Fibroblast of the conjunctiva (primary cell): ENCODE results near the gene PCDHA11.
"Not testable (repeated sequence)": the region's sequence is repeated elsewhere in the genome, so short reads cannot be mapped to it uniquely, and the experiment has no call there.

Experiments used
- DNase-seq: peaks from one replicate; pipeline ENCODE4 v3.0.0-alpha.2; 2010; ENCODE audit warnings: low read depth

The PCDHA11 gene

DNA sequence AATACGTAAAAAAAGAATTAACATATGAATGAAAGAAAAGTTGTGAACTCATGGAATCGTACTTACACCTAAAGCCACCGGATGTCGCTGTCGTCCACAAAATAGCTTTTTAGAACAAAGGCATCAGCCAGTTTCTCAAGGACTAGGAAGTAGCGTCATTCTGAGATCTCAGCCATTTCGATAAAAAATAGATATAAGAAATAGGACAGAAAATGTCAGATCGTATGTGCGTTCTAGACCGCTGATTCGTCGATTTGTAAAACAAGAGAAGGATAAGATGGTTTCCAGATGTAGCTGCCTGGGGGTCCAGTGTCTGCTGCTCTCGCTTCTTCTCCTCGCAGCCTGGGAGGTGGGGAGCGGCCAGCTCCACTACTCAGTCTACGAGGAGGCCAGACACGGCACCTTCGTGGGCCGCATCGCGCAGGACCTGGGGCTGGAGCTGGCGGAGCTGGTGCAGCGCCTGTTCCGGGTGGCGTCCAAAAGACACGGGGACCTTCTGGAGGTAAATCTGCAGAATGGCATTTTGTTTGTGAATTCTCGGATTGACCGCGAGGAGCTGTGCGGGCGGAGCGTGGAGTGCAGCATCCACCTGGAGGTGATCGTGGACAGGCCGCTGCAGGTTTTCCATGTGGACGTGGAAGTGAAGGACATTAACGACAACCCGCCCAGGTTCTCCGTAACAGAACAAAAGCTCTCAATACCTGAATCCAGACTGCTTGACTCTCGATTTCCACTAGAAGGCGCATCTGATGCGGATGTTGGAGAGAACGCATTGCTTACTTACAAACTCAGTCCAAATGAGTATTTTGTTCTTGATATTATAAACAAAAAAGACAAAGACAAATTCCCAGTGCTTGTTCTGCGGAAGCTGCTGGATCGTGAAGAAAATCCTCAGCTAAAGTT, 12.7 kb upstream of the PCDHA11 start, which contains the start of gene PCDHA10:
Gene PCDHA10, plus strand, starts transcription at position 126 of the 903 bp plus-strand sequence. Its CDS starts 152 bp downstream, at position 278.
- no peak for DNase-seq

DNA sequence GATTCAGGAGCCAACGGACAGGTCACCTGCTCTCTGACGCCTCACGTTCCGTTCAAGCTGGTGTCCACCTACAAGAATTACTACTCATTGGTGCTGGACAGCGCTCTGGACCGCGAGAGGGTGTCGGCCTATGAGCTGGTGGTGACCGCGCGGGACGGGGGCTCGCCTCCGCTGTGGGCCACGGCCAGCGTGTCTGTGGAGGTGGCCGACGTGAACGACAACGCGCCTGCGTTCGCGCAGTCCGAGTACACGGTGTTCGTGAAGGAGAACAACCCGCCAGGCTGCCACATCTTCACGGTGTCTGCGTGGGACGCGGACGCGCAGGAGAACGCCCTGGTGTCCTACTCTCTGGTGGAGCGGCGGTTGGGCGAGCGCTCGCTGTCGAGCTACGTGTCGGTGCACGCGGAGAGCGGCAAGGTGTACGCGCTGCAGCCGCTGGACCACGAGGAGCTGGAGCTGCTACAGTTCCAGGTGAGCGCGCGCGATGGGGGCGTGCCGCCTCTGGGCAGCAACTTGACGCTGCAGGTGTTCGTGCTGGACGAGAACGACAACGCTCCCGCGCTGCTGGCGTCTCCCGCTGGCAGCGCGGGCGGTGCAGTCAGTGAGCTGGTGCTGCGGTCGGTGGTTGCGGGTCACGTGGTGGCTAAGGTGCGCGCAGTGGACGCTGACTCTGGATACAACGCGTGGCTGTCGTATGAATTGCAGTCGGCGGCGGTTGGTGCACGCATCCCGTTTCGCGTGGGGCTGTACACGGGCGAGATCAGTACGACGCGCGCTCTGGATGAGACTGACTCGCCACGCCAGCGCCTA, 11.4 kb upstream of the PCDHA11 start:
- no peak for DNase-seq

DNA sequence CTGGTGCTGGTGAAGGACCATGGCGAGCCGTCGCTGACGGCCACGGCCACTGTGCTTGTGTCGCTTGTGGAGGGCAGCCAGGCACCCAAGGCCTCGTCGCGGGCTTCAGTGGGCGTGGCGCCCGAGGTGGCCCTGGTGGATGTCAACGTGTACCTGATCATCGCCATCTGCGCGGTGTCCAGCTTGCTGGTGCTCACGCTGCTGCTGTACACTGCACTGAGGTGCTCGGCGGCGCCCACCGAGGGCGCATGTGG, 10.8 kb upstream of the PCDHA11 start:
- no peak for DNase-seq

DNA sequence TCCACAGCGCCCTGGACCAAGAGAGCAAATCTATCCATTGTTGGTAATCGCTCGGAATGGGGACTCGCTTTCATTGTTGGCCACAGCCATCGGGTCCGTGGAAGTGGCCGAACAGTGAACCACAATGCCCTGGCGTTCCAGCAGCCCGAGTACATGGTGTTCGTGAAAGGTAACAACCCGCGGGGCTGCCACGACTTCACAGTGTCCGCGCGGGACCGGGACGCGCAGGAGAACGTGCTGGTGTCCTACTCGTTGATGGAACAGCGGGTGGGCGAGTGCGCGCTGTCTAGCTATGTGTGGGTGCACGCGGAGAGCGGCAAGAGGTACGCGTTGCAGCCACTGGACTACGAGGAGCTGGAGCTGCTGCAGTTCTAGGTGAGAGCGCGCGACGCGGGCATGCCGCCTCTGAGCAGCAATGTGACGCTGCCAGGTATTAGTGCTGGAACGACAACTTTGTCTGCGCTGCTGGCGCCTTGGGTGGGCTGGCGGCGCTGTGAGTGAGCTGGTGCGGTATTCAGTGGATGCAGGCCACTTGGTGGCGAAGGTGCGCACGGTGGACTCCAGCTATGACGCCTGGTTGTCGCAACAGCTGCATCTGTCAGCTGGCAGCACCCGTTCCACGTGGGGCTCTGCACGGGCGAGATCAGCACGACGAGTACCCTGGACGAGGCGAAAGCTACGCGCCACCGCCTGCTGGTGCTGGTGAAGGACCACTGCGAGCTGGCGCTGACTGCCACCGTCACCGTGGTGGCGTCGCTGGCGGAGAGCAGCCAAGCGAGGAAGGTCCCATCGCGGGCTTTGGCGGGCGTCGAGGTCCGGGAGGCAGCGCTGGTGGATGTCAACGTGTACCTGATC, 6.1 kb upstream of the PCDHA11 start:
- DNase-seq, result no peak

DNA sequence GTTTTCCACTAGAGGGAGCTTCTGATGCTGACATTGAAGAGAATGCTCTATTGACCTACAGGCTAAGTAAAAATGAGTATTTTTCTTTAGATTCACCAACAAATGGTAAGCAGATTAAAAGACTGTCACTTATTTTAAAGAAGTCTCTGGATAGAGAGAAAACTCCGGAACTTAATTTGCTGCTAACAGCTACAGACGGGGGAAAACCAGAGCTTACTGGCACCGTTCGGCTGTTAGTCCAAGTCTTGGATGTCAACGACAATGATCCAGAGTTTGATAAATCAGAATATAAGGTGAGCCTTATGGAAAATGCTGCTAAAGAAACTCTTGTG, 764 bp downstream of the PCDHA11 start:
- DNase-seq, result no peak

DNA sequence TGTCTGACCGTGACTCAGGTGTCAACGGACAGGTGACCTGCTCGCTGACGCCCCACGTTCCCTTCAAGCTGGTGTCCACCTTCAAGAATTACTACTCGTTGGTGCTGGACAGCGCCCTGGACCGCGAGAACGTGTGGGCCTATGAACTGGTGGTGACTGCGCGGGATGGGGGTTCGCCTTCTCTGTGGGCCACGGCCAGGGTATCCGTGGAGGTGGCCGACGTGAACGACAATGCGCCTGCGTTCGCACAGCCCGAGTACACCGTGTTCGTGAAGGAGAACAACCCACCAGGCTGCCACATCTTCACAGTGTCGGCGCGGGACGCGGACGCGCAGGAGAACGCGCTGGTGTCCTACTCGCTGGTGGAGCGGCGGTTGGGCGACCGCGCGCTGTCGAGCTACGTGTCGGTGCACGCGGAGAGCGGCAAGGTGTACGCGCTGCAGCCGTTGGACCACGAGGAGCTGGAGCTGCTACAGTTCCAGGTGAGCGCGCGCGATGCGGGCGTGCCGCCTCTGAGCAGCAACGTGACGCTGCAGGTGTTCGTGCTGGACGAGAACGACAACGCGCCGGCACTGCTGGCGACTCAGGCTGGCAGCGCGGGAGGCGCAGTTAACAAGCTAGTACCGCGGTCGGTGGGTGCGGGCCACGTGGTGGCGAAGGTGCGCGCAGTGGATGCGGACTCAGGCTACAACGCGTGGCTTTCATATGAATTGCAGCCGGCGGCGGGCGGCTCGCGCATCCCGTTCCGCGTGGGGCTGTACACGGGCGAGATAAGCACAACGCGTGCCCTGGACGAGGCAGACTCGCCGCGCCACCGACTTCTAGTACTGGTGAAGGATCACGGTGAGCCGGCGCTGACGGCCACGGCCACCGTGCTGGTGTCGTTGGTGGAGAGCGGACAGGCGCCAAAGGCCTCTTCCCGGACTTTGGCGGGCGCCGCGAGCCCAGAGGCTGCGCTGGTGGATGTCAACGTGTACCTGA, 1.8 kb downstream of the PCDHA11 start:
- DNase-seq, result no peak

DNA sequence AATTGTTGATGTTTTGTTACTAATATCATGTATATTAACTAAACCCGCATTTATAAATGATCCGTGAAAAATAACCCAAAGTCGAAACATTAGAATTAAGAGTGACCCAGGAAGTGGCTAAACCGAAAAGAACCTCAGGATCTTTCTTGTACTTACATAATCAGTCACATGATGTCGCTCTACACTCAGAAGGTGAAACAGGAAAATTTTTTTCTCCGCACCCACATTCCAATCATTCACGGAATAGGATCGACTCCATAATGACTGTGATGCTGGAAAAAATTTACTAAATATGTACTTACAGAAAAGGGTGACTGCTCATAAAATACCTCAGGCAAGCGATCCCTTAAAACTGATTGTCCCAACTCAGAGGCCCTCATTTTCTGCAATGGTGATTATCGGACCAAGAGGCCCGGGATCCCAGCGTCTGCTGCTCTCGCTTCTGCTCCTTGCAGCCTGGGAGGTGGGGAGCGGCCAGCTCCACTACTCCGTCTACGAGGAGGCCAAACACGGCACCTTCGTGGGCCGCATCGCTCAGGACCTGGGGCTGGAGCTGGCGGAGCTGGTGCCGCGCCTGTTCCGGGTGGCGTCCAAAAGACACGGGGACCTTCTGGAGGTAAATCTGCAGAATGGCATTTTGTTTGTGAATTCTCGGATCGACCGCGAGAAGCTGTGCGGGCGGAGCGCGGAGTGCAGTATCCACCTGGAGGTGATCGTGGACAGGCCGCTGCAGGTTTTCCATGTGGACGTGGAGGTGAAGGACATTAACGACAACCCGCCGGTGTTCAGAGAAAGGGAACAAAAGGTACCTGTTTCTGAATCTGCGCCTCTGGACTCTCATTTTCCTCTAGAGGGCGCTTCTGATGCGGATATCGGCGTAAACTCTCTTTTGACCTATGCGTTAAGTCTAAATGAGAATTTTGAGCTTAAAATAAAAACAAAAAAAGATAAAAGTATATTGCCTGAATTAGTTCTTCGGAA, 6.6 kb downstream of the PCDHA11 start, which contains the start of gene PCDHA12:
Gene PCDHA12, plus strand, starts transcription at position 224 of the 981 bp plus-strand sequence. Its CDS starts 165 bp downstream, at position 389.
- DNase-seq, result no peak

DNA sequence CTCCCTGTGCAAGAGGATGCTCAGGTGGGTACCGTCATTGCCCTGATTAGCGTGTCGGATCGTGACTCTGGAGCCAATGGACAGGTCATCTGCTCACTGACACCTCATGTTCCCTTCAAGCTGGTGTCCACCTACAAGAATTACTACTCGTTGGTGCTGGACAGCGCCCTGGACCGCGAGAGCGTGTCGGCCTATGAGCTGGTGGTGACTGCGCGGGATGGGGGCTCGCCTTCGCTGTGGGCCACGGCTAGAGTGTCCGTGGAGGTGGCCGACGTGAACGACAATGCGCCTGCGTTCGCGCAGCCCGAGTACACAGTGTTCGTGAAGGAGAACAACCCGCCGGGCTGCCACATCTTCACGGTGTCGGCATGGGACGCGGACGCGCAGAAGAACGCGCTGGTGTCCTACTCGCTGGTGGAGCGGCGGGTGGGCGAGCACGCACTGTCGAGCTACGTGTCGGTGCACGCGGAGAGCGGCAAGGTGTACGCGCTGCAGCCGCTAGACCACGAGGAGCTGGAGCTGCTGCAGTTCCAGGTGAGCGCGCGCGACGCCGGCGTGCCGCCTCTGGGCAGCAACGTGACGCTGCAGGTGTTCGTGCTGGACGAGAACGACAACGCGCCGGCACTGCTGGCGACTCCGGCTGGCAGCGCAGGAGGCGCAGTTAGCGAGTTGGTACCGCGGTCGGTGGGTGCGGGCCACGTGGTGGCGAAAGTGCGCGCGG, 7.9 kb downstream of the PCDHA11 start:
- DNase-seq, result not testable (repeated sequence)

DNA sequence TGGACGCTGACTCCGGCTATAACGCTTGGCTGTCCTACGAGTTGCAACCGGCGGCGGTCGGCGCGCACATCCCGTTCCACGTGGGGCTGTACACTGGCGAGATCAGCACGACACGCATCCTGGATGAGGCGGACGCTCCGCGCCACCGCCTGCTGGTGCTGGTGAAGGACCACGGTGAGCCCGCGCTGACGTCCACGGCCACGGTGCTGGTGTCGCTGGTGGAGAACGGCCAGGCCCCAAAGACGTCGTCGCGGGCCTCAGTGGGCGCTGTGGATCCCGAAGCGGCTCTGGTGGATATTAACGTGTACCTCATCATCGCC, 8.5 kb downstream of the PCDHA11 start:
- no peak for DNase-seq

DNA sequence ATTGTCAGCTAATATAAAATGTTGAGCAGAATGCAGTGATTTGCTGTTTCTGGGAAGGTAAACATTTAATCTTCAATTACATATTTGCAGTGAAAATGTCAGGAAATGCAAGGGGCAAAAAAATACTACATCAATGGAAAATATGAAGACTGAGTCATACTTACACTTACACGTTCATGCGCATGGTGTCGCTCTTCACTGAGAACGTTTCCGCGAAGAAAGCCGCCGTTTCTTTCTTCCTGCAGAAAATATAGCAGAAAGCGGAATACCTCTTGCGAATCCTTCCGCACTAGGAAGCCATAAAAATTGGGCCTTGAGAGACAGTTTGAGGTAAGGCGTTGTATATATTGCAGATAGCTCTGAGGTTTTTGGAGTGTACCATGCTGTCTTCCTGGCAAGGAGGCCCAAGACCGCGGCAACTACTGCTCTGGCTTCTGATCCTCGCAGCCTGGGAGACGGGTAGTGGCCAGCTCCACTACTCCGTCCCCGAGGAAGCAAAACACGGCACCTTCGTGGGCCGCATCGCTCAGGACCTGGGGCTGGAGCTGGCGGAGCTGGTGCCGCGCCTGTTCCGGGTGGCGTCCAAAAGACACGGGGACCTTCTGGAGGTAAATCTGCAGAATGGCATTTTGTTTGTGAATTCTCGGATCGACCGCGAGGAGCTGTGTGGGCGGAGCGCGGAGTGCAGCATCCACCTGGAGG, 13.3 kb downstream of the PCDHA11 start, which contains the start of gene PCDHA13:
Gene PCDHA13, plus strand, starts transcription at position 236 of the 702 bp plus-strand sequence. Its CDS starts 145 bp downstream, at position 381.
- no peak for DNase-seq

DNA sequence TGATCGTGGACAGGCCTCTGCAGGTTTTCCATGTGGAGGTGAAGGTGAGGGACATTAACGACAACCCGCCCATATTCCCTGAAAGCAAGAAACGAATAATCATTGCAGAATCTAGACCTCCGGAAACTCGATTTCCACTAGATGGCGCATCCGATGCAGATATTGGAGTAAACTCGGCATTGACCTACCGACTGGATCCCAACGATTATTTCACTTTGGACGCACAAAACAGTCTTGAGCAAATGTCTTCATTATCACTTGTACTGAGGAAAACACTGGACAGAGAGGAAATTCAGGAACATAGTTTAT, 13.8 kb downstream of the PCDHA11 start:
- no peak for DNase-seq

DNA sequence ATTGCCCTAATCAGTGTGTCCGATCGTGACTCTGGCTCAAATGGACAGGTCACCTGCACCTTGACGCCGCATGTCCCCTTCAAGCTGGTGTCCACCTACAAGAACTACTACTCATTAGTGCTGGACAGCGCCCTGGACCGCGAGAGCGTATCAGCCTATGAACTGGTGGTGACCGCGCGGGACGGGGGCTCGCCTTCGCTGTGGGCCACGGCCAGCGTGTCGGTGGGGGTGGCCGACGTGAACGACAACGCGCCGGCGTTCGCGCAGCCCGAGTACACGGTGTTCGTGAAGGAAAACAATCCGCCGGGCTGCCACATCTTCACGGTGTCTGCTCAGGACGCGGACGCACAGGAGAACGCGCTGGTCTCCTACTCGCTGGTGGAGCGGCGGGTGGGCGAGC, 14.6 kb downstream of the PCDHA11 start:
- DNase-seq, result no peak

DNA sequence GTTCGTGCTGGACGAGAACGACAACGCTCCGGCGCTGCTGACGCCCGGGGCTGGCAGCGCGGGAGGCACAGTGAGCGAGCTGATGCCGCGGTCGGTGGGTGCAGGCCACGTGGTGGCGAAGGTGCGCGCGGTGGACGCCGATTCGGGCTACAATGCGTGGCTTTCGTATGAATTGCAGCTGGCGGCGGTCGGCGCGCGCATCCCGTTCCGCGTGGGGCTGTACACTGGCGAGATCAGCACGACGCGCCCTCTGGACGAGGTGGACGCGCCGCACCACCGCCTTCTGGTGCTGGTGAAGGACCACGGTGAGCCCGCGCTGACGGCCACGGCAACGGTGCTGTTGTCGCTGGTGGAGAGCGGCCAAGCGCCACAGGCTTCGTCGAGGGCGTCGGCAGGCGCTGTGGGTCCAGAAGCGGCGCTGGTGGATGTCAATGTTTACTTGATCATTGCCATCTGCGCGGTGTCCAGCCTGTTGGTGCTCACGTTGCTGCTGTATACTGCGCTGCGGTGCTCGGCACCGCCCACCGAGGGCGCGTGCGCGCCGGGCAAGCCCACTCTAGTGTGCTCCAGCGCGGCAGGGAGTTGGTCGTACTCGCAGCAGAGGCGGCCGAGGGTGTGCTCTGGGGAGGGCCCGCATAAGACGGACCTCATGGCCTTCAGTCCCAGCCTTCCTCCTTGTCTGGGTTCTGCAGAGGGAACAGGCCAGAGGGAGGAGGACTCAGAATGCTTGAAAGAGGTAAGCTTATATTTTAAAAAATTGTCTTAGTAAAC, 15.4 kb downstream of the PCDHA11 start:
- DNase-seq, result no peak

DNA sequence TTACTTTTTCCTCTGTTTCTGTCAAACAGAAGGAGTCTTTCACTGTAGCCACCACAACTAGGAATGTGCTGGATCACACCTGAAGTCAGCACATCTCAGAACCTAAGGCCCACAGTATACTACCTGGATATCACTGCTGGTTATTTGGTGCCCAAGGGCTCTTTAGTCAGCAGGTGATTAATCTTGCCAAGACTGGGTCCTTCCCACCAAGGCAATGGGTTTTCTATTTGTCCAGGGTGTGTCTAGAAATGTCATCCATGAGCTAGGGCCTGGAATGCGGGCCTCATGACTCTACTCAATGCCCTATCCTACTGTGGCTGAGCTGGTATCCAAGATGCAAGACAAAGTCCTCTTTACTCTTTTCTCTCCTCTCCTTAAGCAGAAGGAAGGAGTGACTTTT, 47.6 kb downstream of the PCDHA11 start:
- no peak for DNase-seq
